ENCODE data around the gene SIL1. TPM values are rescaled to one million over a fixed set of nuclear protein-coding genes. Genes with fewer than 3 reads are reported as not detected.

The SIL1 gene
- polyA plus RNA-seq, 1 experiment, result 90.5 TPM

- CTCF ChIA-PET, result interaction anchor here (1.1 kb wide), 1 partner anchor 15 kb away, joined by 3 read pairs; no protein-coding TSS in a partner anchor
- no peak for TF ChIP-seq CTCF (IDR thresholded peaks at IDR 0.05; ENCODE audit: insufficient read depth, low read depth, low read length)
- Histone ChIP-seq H3K4me3 (ENCODE audit: low read depth, low read length) (no peak overlapping the region), H3K27me3 (ENCODE audit: control insufficient read depth, insufficient read depth, low read length) (no peaks in the 10 kb centered on the region), H3K36me3 (ENCODE audit: control insufficient read depth, insufficient read depth, low read length) (no peaks in the 10 kb centered on the region)
- DNase-seq (ENCODE audit: low read depth), result no peak
- POLR2A ChIA-PET, result no interaction called here
Measured at GRCh38 chr5:139100825-139101224, 97.3 kb downstream of the SIL1 start.

- H3K27me3 ChIP-seq (ENCODE audit: control insufficient read depth, insufficient read depth, low read length), result no peaks in the 10 kb centered on the region
- DNase-seq (ENCODE audit: low read depth), result no peak
- H3K4me3 ChIP-seq (ENCODE audit: low read depth, low read length), result no peak overlapping the region
- no peaks in the 10 kb centered on the region for H3K36me3 ChIP-seq (ENCODE audit: control insufficient read depth, insufficient read depth, low read length)
- POLR2A ChIA-PET, result no interaction called here
- no peak for TF ChIP-seq CTCF (IDR thresholded peaks at IDR 0.05; ENCODE audit: insufficient read depth, low read depth, low read length)
- CTCF ChIA-PET, result no interaction called here
Measured at GRCh38 chr5:139094154-139095131, 103.7 kb downstream of the SIL1 start.

GRCh38 chr5:139092741-139093343 is 105.3 kb downstream of the SIL1 start:
- Histone ChIP-seq H3K27me3 (ENCODE audit: control insufficient read depth, insufficient read depth, low read length) (no peaks in the 10 kb centered on the region), H3K4me3 (ENCODE audit: low read depth, low read length) (no peak overlapping the region), H3K36me3 (ENCODE audit: control insufficient read depth, insufficient read depth, low read length) (no peaks in the 10 kb centered on the region)
- TF ChIP-seq CTCF (IDR thresholded peaks at IDR 0.05; ENCODE audit: insufficient read depth, low read depth, low read length), result no peak
- ChIA-PET POLR2A (no interaction called here), CTCF (no interaction called here)
- DNase-seq (ENCODE audit: low read depth), result no peak

GRCh38 chr5:139091439-139092156 is 106.6 kb downstream of the SIL1 start:
- ChIA-PET CTCF (no interaction called here), POLR2A (no interaction called here)
- DNase-seq (ENCODE audit: low read depth), result no peak
- TF ChIP-seq CTCF (IDR thresholded peaks at IDR 0.05; ENCODE audit: insufficient read depth, low read depth, low read length), result peak; percentile 18; the same call in 1 of the 2 replicates
- Histone ChIP-seq H3K27me3 (ENCODE audit: control insufficient read depth, insufficient read depth, low read length) (no peaks in the 10 kb centered on the region), H3K4me3 (ENCODE audit: low read depth, low read length) (no peak overlapping the region), H3K36me3 (ENCODE audit: control insufficient read depth, insufficient read depth, low read length) (no peaks in the 10 kb centered on the region)

- TF ChIP-seq CTCF (IDR thresholded peaks at IDR 0.05; ENCODE audit: insufficient read depth, low read depth, low read length), result no peak
- H3K36me3 ChIP-seq (ENCODE audit: control insufficient read depth, insufficient read depth, low read length), result no peaks in the 10 kb centered on the region
- ChIA-PET POLR2A (no interaction called here), CTCF (no interaction called here)
- no peaks in the 10 kb centered on the region for H3K27me3 ChIP-seq (ENCODE audit: control insufficient read depth, insufficient read depth, low read length)
- no peak overlapping the region for H3K4me3 ChIP-seq (ENCODE audit: low read depth, low read length)
- DNase-seq (ENCODE audit: low read depth), result no peak
Measured at GRCh38 chr5:139090581-139090980, 107.6 kb downstream of the SIL1 start.

Data from BJ (cell line).